Activated CD4-positive, alpha-beta T cell treated with anti-CD3 and anti-CD28 coated beads for 4 hours (primary cell): ENCODE data around the gene DCTN4.
"Not testable (repeated sequence)": the region's sequence is repeated elsewhere in the genome, so short reads cannot be mapped to it uniquely, and the experiment has no call there.

ENCODE experiments used
- DNase-seq, 2 donors: peaks; one replicate each; pipeline ENCODE4 v3.0.0-alpha.2; 2020

The DCTN4 gene

DNA sequence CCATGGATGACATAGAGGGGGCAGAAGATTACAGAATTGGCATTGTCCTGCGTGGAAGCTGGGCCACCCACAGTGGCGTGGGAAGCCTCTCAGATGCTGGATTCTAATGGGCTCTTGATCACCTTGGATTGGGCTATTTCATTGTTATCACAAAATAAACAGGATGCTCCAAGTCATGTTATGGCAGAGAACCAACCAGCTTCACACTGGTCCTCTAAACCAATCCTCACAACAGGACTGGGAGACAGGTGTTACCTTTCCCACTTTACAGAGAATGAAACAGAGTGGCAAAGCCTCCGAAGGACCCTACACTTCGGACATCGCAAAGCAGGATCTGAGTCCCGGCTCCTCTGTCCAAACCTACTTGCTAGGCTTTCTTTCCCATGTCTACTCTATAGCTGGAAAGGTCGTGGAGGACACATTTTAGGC lies 19.3 kb upstream of the DCTN4 start:
- no peak for DNase-seq

DNA sequence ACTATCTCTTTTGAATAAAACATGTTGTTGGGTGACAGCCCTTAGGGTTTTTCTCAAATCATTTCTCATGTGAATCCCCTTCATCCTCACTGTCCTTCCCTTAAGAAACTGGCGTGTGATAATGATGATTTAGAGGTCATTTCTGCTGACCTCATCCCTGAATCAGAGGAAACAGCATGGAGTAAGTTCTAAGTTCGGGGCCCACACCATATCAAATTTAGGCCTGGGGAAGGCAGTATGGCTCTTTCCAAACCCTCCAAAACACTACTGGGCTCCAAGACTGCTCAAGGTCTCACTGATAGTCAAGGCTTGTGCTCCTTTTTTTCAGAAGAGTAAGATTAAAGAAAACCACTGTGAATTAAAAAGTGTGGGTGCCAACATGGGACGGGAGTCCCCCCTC lies 18.9 kb upstream of the DCTN4 start:
- no peak for DNase-seq

DNA sequence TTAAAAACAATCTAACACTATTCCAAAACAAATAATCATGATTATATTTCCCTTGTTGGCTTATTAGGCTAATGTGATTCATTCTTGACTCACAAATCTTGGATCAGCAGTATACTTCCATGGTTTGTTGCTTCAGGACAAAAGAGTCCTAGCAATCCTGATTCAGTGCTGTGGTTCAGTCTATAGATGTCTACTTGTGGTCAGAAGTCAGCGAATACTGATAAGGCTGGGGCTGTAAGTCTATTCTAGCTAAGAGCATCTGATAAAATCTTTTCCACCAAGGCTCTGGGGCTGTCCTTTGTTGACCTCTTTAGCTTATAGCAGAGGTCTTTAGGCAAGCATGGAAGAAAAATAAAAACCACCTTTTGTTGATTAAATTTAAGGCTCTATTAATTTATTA lies 15.3 kb upstream of the DCTN4 start:
- DNase-seq, result no peak

DNA sequence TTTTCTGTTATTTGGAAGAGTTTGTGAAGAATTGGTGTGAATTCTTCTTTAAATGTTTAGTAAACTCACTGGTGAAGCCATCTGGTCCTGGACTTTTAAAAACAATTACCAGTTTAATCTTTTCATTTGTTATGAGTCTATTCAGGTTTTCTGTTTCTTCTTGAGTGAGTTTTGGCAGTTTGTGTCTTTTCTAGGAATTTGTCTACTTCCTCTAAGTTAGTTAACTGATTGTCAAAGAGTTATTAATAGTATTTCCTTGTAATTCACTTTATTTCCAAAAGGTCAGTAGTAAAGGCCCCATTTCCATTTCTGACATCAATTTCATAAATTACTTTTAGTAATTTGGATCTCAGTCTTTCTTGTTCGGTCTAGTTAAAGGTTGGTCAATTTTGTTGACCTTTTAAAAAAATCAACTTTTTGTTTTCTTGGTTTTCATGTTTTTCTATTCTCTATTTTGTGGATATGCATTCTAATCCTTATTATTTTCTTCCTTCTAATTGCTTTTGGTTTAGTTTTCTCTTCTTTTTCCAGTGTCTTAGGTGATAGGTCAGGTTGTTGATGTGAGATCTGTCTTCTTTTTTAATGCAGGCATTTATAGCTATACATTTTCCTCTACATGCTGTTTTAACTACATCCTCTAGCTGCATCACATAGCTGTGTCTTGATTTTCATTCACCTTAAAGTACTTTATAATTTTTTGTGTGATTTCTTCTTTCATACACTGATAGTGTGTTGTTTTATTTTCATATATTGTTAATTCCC lies 12.4 kb upstream of the DCTN4 start:
- no peak for DNase-seq

DNA sequence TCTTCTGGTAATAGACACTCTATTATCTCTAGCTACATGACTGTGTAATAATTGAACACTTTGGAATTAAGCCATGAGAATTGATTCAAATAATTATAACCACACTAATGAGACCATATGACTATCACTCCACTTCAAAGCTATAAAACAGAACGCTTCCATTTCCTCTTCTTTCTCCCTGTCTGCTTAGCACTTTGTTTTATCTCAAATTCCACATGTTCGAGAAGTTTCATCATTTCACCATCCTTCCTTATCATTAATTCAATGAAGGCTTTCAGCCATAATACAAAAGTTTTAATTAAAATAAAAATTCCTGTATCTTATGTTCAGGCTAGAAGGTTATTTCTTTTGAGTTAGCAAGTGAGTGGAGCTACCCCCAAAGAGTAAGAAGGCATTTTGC lies 7.4 kb upstream of the DCTN4 start:
- no peak for DNase-seq

DNA sequence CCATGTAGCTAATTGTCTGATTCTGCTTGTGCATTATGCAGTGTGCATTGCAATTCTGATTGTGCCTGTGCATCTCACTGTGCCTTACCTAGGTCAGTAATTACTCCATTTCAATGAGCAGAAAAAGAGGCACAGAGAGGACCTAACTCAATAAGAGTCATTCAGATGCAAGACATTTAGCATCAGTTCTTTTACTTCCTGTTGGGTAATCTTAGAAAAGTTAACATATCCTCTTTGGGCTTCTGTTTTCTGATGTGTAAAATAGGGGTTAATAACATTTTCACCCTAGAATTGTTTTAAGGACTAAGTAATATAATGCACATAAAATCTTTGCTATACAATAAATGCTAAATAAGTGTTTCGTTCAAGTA lies 7.0 kb upstream of the DCTN4 start:
- no peak for DNase-seq

DNA sequence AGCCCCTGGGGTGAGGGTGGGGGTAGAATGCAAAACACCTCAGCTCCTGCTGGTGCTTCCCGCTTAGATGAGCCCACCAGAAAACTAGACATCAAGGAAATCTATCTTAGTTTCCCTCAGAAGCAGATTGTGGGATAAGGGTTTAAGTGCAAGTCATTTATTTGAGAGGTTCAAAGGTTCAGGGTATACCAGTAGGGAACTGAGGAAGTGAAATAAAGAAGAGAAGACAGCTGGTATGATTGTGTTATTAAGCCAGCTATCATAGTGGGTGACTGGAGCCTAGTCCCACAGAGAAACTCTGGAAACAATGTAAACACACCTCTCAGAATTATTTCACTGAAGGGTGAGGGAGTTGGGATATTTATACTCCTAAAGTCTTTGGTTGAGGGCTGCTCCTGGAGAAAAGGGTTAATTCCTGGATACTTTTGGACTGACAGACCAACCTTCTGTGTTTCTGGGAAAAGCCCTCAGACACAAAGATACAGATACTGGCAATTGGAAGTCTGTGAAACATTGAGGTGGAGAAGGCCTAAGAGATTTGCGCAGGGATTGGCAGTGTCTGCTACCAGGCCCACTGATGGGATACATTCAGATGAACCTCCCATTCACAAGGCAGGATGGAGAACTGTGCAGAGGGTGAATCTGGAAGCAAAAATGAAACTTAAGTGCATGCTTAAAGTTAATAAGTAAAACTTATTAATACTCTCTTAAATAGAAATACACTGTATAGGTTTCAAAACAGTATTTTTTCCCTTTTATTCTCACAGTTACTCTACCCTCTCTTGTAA lies 6.4 kb upstream of the DCTN4 start:
- no peak for DNase-seq

DNA sequence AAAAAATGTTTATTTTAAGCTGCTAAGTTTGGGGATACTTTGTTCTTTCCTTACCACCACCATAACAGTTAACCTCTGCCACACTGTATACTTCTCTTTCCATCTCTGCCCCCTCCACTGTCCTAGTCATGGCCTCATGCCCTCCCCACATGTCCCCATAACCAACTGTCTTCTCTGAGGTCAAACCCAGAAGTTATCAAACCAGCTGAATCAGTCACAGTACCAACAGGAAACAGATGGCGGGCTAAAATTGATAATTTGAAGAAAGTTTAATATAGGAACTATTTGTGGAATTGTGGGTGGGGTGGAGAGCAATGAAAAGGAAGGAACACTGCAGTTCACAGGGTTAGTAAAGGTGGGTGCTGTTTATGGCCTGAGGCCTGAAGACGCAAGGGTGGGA lies 5.7 kb upstream of the DCTN4 start:
- DNase-seq, result no peak

DNA sequence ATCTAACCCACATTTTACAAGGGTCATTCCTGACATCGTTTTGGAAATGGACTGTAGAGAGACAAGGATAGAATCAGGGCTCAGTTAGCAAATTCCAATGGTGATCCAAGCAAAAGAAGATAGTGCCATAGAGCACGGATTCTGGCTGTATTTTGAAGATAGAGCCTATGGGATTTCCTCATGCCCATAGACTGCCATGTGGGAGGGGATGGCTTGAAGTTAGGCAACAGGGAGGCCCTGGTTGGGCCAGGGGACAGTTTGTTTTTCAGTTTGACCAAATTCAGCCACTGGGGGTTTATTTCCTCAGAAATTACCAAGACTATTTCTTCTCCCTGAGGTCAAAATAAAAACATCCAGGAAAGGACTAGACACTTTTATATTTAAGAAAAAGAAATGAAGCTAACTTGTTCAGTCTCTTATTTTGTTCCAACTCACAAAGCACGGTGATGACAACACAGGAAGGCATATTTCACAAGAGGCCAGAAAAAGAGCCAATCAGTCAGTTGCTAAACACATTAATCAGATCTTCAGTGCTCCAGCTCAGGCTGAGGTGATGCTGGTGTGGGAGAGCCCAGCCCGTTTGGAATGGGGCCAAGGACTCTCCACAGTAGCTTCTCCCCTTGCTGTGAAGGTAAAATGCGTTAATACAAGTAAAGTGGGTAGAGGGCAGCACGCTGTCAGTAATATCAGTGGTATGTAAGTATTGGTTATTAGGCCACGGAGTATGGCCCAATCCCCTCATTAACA lies 4.4 kb upstream of the DCTN4 start:
- no peak for DNase-seq

DNA sequence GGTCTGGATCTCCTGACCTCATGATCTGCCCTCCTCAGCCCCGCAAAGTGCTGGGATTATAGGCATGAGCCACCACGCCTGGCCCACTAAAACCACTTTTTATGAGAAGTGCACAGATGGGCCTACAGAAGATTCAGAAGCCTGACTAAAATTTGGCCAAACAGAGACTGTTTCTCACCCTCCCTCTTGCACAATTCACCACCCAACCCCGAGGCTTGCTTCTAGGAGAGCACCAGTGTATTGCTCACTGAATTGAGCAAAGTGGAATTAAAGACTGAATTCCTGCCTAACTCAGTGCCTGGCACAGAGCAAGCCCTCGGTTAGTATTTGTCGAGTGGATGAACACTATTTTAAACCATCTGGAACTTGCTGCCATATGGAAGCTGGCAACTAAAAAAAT lies 3.4 kb upstream of the DCTN4 start:
- no peak for DNase-seq

DNA sequence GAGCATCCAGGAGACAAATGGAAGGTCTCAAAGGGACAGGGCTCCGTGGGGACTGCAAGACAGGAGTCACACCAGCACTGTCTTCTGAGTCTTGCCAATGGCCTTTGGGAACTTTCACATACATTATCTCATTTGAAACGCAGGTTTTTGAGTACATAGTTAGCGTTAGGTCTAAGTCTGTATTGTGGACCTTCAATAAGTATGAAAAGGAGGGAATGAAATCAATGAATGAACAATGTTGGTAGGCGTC lies 442 bp upstream of the DCTN4 start:
- no peak for DNase-seq

DNA sequence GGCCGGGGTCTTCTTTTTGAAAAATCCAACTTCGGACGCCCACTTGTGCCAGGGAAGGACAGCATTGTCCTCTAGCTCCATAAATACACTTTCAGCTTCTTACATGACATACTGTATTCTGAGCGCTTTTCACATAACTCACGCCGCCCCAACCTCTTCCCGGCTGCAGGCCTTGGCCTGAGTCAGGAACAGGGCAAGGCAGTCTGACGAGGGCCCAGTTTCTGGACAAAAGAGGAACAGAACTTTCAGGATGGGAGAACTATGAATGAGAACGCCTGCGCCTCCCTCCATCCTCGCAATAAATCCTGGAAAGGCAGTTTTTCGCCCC lies 650 bp downstream of the DCTN4 start:
- DNase-seq, result no peak

DNA sequence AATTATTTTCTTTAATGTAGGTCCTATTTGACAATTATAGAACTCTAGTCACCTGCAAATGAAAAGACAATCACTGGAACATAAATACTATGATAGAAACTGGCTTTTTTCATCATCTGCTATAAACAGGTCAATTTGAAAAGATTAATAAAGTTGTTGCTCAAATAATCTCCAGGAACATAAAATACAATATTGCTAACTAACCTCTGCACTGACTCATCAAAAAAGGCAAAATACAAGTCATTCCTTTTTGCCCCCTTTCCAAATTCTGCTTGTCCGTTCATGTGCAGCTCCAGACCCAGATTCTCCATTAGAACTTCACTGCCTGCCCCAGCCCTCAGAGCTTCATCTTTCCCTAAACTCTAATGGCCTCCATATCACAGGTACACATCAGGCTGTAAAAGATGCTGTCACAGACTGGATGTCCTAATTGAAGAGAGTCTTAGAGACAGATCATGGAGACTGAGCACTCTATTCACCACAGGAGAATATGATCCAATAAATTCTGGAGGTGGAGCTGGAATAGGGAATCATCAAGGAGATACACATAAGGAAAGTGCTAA lies 1.6 kb downstream of the DCTN4 start:
- DNase-seq, result no peak

DNA sequence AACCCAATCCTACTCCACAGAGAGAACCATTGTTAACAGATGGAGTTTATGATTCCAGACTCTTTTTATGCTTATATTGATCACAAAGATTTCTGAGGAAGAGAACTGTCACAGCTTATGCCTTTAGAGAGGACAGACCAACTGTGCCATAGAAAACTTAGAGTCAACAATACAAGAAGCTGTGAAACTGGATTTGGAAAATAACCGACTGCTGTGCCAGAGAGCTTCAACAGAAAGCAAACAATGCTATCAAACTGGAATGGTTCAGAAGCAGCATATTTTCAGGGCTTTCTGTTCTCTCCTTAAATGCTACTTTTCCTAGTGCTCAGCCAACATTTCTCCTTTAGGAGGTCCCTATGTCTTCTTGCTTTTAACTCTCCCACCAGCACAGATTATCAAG lies 5.0 kb downstream of the DCTN4 start:
- no peak for DNase-seq

DNA sequence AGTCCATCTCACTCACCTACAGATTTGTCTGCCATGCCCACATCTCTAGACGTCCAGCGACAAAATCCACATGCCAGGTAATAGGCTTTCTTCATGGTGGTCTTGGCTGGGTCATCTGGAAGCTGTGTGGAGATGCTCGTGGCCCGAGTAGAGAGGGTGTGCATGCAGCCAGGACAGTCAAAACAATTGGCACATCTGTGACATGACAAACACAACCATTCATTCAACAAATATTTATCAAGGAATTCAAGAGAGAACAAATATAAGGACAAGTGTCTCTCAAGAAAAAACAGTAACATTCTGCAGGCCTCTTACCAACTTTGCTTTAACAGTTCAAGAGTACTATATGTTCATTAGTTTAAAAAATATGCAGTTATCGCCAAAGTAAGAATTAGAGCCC lies 5.4 kb downstream of the DCTN4 start:
- no peak for DNase-seq

DNA sequence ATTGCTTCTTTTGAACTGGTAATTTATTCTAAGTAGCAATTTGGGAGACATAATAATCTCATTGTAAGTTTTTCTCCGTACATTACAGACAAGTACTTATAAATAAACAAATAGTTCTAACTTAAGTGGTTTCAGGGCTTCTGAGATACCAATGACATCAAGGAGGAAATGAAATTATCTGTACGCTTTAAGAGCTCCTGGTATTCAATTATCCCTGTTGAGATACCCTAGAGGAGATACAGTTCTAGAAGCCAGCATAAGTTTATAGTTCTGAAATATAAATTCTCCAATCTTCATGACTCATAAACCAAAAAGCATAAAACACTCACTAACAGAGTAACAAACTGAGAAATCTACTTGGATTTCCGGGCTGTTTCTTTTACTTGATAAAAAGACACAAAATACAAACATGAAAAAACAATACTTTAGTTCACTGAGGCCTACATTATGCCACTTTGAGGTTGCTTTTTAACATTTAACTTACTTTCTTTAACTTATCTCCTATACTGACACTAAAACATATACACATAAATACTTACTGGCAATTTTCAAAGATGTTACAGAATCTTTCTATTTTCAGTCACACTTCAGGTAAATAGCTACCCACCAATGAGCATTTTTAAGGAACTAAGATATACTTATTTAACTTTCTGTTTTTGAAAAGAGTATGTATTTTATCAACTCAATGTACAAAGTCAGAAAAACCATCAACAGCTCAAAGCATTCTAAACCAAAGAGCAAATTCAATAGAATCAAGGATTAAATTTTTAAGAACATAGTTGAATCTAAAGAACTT lies 7.5 kb downstream of the DCTN4 start:
- DNase-seq, result no peak

DNA sequence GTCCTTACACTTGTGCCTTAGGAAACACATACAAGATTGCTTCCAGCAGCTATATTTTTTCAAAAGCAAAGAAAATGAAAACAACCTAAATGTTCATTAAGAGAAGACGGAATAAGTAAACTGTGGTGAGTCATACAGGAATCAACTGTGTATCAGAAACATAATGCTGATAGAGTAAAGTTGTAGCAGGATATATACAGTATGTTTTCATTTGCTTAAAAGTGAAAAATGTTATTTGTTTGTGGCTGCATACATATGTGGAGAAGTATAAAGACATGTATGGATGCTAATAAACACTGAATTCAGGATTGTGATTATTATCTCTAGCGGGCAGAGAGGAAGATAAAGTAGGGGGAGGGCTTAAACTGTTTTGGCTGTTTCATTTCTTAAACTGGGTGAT lies 8.3 kb downstream of the DCTN4 start:
- no peak for DNase-seq

DNA sequence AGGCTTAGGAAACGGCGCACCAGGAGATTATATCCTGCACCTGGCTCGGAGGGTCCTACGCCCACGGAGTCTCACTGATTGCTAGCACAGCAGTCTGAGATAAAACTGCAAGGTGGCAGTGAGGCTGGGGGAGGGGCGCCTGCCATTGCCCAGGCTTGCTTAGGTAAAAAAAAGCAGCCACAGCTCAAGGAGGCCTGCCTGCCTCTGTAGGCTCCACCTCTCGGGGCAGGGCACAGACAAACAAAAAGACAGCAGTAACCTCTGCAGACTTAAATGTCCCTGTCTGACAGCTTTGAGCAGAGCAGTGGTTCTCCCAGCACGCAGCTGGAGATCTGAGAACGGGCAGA lies 15.7 kb downstream of the DCTN4 start:
- DNase-seq, result not testable (repeated sequence)

DNA sequence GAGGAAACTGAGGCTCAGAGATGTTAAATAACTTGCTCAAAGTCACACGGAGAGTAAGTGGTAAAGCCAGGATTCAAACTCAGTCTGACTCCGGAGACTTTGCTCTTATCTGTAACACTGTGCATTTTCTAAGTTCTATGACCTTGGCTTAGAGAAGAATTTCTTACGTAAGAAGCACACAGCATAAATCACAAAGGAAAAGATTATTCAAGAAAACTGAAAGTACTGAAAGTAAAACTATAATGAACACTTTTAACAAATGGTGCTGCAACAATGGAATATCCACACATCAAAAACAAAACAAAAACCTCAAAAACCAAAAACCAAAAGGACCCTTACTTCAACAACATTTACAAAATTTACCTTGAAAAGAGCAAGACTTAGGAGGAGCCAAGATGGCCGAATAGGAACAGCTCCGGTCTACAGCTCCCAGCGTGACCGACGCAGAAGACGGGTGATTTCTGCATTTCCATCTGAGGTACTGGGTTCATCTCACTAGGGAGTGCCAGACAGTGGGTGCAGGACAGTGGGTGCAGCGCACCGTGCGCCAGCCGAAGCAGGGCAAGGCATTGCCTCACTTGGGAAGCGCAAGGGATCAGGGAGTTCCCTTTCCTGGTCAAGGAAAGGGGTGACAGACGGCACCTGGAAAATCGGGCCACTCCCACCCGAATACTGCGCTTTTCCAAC lies 16.2 kb downstream of the DCTN4 start:
- DNase-seq, result not testable (repeated sequence)

DNA sequence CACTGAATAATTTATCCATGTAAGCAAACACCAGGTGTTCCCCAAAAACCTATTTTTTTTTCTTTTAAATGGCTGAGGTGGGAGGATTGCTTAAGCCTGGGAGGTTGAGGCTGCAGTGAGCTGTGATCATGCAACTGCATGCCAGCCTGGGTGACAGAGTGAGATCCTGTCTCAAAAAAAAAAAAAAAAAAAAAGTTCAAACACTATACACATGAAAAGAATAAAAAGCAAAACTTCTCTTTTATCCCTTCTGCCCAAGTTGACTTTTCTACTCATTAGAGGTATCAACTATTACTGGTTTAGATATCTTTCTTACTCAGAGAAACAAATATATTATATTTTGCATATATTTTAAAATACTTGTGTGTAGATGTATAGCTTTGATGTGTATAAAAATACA lies 17.8 kb downstream of the DCTN4 start:
- DNase-seq, result no peak

DNA sequence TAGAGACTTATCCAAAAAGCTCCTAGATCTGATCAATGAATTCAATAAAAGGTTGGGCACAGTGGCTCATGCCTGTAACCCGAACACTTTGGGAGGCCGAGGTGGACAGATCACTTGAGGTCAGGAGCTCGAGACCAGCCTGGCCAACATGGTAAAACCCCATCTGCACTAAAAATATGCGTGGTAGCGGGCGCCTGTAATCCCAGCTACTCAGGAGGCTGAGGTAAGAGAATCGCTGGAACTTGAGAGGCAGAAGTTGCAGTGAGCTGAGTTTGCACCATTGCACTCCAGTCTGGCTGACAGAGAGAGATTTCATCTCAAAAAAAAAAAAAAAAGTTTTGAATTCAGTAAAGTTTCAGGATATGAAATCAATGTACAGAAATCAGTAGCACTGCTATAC lies 20.0 kb downstream of the DCTN4 start:
- no peak for DNase-seq

DNA sequence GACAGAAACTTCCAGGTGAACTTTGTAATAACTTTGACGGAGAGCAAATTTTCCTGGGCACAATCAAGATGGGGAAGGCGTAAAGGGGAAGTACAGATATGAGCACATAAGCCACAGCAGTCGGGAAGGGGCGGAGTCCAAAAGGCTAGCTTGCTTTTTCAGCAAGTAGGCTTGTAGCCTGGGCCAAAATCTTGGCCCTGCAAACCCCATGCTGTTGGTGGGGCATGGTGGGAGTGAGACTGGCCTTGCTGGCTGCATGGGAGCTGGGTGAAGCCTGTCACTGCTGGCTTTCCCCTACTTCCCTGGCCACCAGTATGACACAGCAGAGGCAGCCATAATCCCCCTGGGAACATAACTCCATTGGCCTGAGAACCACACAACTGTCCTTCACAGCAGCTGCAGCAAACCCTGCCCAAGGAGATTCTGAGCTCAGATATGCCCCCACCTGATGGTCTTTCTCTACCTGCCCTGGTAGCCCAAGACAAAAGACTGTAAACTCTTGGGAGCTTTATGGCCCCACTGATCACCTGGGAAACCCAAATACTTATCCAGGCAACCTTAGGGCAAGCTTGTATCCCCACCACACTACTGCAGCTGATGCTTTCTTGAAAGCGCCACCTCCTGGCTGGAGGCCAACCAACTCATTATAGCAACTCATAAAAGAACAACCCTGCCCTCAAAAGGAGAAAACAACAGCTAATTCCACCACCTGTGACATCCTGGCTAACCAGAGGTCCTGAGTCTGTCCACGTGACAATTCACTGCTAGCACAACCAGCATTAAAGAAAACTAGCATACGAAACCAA lies 24.0 kb downstream of the DCTN4 start:
- no peak for DNase-seq
